HEK293T (cell line): Measurements from ENCODE around the gene BNIP2.

Experiments used
- CTCF ChIA-PET: fragments of 350-600 bp; formaldehyde crosslinking; extraction: SDS; loops from one replicate; lab custom pipeline; 2021; ENCODE audit warnings: antibody characterized with exemption, inconsistent platforms; lab: Yijun Ruan, JAX
- POLR2A ChIA-PET: fragments of 350-600 bp; formaldehyde crosslinking; extraction: SDS; loops from one replicate; lab custom pipeline; 2020; ENCODE audit warnings: antibody characterized with exemption, inconsistent platforms; lab: Yijun Ruan, JAX
- DNase-seq: peaks from one replicate; pipeline ENCODE4 v3.0.0; 2012; ENCODE audit warnings: mixed read lengths; ENCODE audit errors: extremely low spot score
- CTBP1 ChIP-seq: fragments of 450-650 bp; IDR thresholded peaks from 2 replicates; pipeline ENCODE4 v1.6.1; 2016; ENCODE audit warnings: borderline replicate concordance
- FOXA1 ChIP-seq: fragments of 450-650 bp; IDR thresholded peaks from 2 replicates; pipeline ENCODE4 v1.6.1; 2016; ENCODE audit warnings: mild to moderate bottlenecking
- FOXM1 ChIP-seq: fragments of 450-650 bp; IDR thresholded peaks from 2 replicates; pipeline ENCODE4 v1.6.1; 2017; ENCODE audit warnings: mild to moderate bottlenecking, borderline replicate concordance
- HDGF ChIP-seq: fragments of 450-650 bp; IDR thresholded peaks from 2 replicates; pipeline ENCODE4 v1.6.1; 2017; ENCODE audit warnings: antibody characterized with exemption, borderline replicate concordance
- NFRKB ChIP-seq: fragments of 450-650 bp; IDR thresholded peaks from 2 replicates; pipeline ENCODE4 v1.6.1; 2016; ENCODE audit warnings: mild to moderate bottlenecking, moderate library complexity
- SP1 ChIP-seq: fragments of 450-650 bp; IDR thresholded peaks from 2 replicates; pipeline ENCODE4 v1.6.1; 2017

BNIP2 gene

DNA sequence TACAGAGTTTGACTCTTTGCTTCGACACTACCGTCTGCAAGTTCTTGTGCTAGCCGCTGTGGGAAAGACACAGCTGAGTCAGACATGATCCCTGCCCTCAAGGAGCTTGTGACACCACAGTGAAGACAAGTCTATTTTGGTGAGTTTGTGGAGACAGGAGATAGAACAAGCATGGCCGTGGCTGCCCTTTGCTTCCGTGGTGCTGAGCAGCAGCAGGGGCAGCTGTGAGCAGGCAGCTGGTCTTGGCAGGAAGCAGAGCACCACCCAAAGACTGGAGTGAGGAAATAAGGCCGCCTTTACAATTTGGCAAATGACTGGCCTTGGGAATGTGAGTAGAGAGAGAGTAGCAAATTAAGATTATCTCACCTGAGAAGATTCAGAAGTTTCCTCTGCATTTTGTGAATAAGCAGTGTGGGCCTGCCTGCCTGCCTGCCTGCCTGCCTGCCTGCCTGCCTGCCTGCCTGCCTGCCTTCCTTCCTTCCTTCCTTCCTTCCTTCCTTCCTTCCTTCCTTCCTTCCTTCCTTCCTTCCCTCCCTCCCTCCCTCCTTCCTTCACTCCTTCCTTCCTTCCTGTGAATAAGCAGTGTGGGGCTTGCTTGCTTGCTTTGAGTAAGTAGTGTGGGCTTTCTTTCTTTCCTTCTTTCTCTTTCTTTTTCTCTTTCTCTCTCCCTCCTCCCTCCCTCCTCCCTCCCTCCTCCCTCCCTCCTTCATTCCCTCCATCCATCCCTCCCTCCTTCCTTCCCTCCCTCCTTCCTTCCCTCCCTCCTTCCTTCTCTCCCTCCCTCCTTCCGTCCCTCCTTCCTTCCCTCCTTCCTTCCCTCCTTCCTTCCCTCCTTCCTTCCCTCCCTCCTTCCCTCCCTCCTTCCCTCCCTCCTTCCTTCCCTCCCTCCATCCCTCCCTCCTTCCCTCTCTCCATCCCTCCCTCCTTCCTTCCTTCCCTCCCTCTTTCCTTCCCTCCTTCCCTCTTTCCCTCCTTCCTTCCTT, 79.1 kb downstream of the BNIP2 start:
- no peak for DNase-seq
- no peak for TF ChIP-seq FOXM1
- no peak for TF ChIP-seq SP1
- no peak for TF ChIP-seq CTBP1
- TF ChIP-seq HDGF = no peak
- TF ChIP-seq FOXA1 = no peak
- TF ChIP-seq NFRKB = no peak
- ChIA-PET POLR2A (no interaction called here), CTCF (no interaction called here)
